IPS-NIHi7 (cell line): Measurements from ENCODE around the gene STK35.
A peak's percentile ranks its signal among the peaks of the same experiment; 100 is the strongest.

ENCODE experiments used
- DNase-seq: peaks from one replicate; pipeline ENCODE4 v3.0.0; 2012; ENCODE audit warnings: mixed read lengths; ENCODE audit errors: extremely low spot score

The STK35 gene

DNA sequence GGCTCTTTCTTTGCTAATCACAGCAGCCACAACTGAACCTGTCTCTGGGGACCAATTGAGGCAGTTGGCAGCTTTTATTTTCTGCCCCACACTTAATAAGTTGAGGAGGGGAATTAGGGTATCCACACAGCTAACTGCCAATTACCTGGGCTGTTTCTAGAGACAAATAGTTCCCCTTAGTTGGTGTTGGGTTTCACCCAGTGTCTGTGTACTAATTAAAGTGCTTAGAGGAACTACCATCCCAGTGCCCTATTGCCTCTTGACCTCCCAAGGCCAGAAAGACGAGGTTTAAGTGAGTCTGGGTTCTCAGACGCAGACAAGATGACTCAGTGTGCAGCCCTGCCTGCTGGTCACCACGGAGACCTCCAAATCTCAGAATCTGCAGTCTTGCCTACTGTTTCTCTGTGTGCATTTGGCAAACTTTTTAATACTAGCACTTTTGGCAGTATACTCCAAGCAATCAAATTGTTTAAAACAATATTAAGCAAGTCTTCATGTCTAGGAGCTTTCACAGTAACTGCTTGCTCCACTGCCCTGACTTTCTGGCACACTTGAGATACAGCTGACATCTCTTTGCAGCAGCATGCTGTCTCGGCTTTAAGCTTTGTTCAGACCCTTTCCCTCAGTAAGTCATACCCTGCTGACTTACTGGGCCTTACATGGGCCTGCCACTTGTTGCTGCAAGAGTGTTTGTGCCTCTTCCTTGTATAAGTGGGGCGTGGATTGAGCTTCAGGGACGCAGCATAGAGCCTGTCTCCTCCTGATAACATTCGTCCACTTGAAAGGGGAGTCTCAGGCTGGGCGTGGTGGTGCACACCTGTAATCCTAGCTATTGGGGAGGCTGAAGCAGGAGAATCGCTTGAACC lies 31.9 kb downstream of the STK35 start:
- DNase-seq: peak; percentile 38

DNA sequence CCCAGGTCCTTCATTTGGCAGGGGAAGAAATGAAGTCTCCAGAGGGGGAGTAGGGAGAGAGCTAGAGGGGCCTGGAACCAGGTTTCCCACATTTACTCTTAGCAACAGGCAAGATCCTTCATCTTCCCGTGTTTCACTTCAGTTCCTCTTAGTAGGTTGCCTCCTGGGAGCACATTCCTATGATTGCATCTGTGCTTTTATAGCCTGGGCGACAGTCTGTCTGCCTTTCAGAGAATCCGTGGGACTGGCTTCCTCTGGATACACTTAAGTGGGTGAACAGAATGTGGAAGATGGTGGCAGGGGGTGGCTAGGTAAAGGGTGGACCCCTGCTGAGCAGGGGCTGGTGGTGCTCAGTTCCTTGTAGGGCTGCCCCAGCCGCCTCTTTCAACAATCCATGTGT lies 33.4 kb downstream of the STK35 start:
- no peak for DNase-seq

- DNase-seq: no peak
These were observed 34.6 kb downstream of the STK35 start for GRCh38 chr20:2136275-2136674.

- no peak for DNase-seq
These were observed 36.0 kb downstream of the STK35 start for GRCh38 chr20:2137552-2138201.

DNA sequence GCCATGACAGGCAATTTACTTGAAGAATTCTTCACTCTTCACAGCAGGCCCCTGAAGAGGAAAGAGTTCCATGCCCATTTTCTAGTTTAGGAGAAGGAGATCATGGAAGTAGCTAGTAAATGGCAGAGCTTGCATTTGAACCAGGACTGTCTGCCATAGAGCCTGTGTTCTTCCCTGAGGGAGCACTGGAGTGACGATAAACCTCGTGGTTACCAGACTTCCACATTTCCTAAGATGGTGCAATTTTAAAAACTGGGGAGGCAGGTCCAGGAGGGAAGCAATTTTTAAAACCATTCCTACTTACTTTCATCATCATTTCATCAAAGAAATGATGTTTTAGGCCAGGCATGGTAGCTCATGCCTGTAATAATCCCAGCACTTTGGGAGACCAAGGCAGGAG lies 36.8 kb downstream of the STK35 start:
- DNase-seq: no peak

- no peak for DNase-seq
These were observed 37.6 kb downstream of the STK35 start for GRCh38 chr20:2139250-2139649.

DNA sequence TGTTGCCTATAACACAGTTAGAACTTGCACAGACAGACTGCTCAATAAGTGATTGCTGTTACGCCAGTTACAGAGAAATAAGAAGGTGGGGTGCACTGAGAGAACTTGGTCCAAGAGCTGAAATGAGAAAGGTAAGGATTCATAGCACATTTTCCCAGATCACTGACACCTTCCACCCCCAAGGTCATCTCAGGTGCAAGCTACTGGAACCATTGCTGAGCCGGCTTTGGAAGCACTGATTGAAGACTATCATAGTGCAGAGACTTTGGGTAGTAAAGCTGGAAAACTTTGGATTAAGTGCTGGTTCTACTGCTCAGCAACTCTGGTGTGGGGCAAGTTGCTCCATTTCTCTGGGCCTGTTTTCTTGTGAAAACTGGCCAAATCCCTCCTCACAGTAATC lies 38.1 kb downstream of the STK35 start:
- no peak for DNase-seq

GRCh38 chr20:2140561-2140960 lies 38.9 kb downstream of the STK35 start:
- DNase-seq: no peak

DNA sequence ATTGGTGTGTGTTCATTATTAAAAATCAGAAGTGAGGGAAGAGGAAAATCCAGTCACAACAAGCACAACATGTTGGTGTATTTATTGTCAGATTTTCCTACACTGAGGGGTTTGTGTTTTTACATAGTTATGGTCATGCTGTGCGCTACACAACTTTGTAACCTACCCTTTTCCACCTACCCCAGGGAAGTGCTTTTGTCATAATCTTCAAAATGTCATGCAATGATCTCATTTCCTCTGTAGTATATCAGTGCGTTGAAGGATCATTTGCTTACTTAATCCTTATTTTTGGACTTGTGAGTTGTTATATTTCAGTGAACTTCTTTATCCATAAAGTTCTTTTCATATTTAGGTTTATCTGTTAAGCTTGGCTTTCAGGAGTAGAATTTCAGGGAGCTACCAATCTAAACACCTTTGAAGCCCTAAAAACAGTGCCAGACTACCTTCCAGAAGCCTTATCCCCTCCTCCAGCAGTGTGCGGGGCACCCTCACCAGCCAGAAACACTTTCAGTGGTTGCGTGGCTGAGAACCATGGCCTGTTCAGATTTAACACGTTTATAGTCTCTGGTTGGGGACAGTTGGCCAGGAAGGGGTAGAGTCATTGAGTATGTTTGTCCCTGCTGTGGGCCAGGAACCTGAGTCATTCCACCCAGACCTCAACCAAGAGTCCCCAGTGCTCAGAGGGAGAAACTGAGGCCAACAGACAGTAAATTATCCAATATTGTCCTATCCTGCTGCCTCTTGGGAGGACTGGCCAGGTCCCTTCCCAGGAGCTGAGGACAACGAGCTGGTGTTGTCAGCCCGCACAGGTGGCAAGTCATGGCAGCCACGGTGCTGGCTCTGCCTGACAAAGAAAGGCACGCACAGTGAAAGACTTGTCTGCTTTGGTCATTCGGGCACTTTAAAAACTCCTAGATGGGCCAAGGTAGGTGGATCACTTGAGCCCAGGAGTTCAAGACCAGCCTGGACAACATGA lies 40.3 kb downstream of the STK35 start:
- no peak for DNase-seq

DNA sequence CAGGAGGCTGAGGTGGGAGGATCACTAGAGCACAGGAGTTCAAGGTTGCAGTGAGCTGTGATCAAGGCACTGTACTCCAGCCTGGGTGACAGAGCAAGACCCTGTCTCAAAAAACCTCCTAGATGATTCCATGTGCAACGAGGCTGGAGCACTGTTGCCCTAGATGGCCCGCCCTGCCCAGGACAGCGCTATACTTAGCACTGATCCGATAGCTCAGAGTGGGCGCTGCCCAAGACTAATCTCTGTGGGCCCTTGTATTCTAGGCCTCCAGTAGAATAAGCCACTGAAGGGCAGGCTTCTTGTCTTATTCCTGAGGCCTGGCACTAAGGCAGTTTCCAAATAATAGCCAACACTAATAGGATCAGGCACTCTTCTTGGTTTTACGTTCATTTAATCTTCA lies 41.0 kb downstream of the STK35 start:
- no peak for DNase-seq

DNA sequence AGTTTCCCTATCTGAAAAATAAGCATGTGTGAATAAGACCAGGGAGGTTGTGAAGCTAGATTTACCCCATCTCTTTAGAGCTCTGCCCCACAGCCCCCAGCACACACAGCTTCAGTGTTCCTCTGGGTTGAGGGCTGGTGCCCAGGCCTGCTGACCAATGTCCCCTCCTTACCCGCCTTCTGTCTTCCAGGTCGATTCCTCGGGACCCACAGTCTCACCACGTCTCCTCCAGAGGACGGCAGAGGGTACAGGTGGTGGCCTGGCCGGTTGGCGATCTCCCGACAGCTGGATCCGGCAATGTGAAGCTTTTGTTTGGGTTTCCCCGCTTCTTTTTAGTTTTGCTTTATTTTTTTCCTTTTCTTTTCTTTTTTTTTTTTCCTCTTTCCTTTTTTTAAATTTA lies 42.0 kb downstream of the STK35 start:
- no peak for DNase-seq

GRCh38 chr20:2144850-2145249 lies 43.2 kb downstream of the STK35 start:
- no peak for DNase-seq

GRCh38 chr20:2145376-2145775 lies 43.7 kb downstream of the STK35 start:
- no peak for DNase-seq

DNA sequence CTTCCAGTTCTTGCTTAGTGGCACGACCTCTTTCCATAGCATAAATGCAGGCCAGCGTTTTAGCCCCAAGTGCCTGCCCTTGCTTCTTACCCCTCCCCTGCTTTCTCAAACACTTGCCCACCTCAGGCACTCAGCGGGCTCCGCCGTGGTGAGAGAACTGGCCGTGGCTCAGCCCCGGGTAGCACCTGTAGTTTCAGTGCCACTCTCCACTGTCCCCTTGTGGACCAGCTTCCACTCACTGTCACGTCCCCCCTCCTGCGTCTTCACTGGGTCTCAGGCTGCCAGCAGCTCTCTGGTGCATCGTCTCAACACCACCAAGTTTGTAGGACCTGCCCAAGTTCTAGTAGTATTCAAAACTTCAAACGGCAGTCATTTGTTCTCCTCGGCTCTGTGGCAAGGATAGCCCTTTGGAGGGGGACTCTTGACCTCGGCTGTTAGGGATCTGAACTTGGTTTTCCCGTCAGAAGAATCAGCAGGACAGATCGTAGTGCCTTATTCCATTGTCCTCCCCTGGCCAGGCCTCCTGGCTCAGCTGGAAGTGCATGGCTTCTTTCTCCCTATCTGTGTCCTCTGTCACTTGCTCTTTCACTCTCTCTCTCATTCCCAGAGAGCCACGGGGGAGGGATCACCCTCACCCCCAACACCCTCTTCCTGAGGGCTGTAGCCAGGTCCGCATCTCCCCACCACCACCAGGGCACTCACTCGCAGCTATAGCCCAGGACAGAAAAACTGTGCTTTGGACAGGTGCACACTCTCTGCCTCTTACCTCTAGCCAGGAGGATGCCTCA lies 44.6 kb downstream of the STK35 start:
- DNase-seq: no peak

GRCh38 chr20:2149507-2149906 lies 47.9 kb downstream of the STK35 start:
- DNase-seq: peak; percentile 26

GRCh38 chr20:2150660-2151059 lies 49.0 kb downstream of the STK35 start:
- DNase-seq: no peak

GRCh38 chr20:2151858-2152281 lies 50.2 kb downstream of the STK35 start:
- DNase-seq: no peak

GRCh38 chr20:2152317-2152716 lies 50.7 kb downstream of the STK35 start:
- no peak for DNase-seq

GRCh38 chr20:2153326-2153725 lies 51.7 kb downstream of the STK35 start:
- DNase-seq: no peak

DNA sequence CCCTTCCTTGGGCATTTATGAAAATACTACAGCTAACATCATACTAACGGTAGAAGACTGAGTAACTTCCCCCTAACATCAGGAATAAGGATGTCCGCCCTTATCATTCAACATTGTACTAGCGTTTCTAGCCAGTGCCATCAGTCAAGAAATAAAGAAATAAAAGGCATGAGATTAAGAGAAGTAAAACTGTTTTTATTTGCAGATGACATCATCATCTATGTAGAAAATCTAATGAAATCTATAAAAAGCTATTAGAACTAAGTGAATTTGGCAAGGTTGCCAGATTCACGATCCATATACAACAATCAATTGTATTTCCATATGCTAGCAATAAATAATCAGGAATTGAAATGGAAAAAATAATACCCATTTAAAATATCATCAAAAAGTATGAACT lies 54.6 kb downstream of the STK35 start:
- DNase-seq: no peak
